ENCODE measurements around the gene PSAP.

The PSAP gene

GRCh38 chr10:71834343-71834674 lies 16.7 kb downstream of the PSAP start:
- Histone ChIP-seq H3K4me3 (no peak overlapping the region), H3K27ac (peak overlapping the region in 1 of 2 donors; percentile 18)
- no peak for DNase-seq (ENCODE audit: low spot score)
- no peak for TF ChIP-seq CTCF (IDR thresholded peaks at IDR 0.05)

- no peak overlapping the region for H3K4me3 ChIP-seq
- no peak overlapping the region for H3K27ac ChIP-seq
- no peak for TF ChIP-seq CTCF (IDR thresholded peaks at IDR 0.05)
- no peak for DNase-seq (ENCODE audit: low spot score)
These were observed 17.4 kb downstream of the PSAP start for GRCh38 chr10:71833451-71834342.

- TF ChIP-seq CTCF (IDR thresholded peaks at IDR 0.05) = no peak
- no peak overlapping the region for H3K4me3 ChIP-seq
- no peak for DNase-seq (ENCODE audit: low spot score)
- no peak overlapping the region for H3K27ac ChIP-seq
These were observed 18.1 kb downstream of the PSAP start for GRCh38 chr10:71832967-71833366.

GRCh38 chr10:71831646-71832552 lies 19.2 kb downstream of the PSAP start:
- Histone ChIP-seq H3K27ac (no peak overlapping the region), H3K4me3 (no peak overlapping the region)
- DNase-seq (ENCODE audit: low spot score) = no peak
- TF ChIP-seq CTCF (IDR thresholded peaks at IDR 0.05) = no peak

- no peak for TF ChIP-seq CTCF (IDR thresholded peaks at IDR 0.05)
- no peak for DNase-seq (ENCODE audit: low spot score)
- Histone ChIP-seq H3K4me3 (no peak overlapping the region), H3K27ac (no peak overlapping the region)
These were observed 20.3 kb downstream of the PSAP start for GRCh38 chr10:71830726-71831125.

GRCh38 chr10:71829896-71830295 lies 21.2 kb downstream of the PSAP start:
- no peak for TF ChIP-seq CTCF (IDR thresholded peaks at IDR 0.05)

More at GRCh38 chr10:71829896-71830295, 21.2 kb downstream of the PSAP start:
- H3K4me3 ChIP-seq = no peak overlapping the region
- no peak for DNase-seq (ENCODE audit: low spot score)
- H3K27ac ChIP-seq = no peak overlapping the region

All from coronary artery (tissue), 2 donors.